HepG2 (cell line): ENCODE data around the gene CAMTA1. TPM values are rescaled to one million over a fixed set of nuclear protein-coding genes. Genes with fewer than 3 reads are reported as not detected.

Experiments used
- ATAC-seq: fragments of 200-7000 bp; cut with Tn5 transposase; 3 replicates; pipeline ENCODE4 v1.9.1; 2020; ENCODE audit warnings: mild to moderate bottlenecking, moderate library complexity
- BruUV-seq: library from RNA; stranded (reverse); fragments of 400-500 nt; replicated peaks from 2 replicates; lab custom pipeline; 2021; lab: Mats Ljungman, UMichigan
- CTCF ChIA-PET: fragments of 300-600 bp; formaldehyde crosslinking; extraction: SDS; loops from one replicate; lab custom pipeline; 2021; ENCODE audit warnings: low total read pairs, inconsistent platforms, low intra/inter-chr PET ratio; lab: Yijun Ruan, JAX
- POLR2A ChIA-PET: fragments of 350-600 bp; sonication (Branson Sonifier 250); formaldehyde crosslinking; loops from one replicate; lab custom pipeline; 2020; ENCODE audit warnings: antibody characterized with exemption, inconsistent platforms; lab: Yijun Ruan, JAX
- DNase-seq: peaks from one replicate; pipeline ENCODE4 v3.0.0-alpha.2; 2015; ENCODE audit warnings: low spot score
- FAIRE-seq: peaks from 3 replicates; lab custom pipeline; 2011; peaks lifted over from hg19 to GRCh38; lab: Jason Lieb, UNC
- H2AFZ ChIP-seq: one replicate; pipeline ENCODE4 v1.6.1; 2011; ENCODE audit warnings: low read length, inconsistent platforms
- H3K27ac ChIP-seq: fragments of 300-600 bp; 3 replicates; pipeline ENCODE4 v1.8.0; 2011; ENCODE audit warnings: mixed run types, mild to moderate bottlenecking, mixed read lengths, low read length, inconsistent platforms; ENCODE audit not compliant: insufficient read depth; ENCODE audit errors: extremely low read length
- H3K27me3 ChIP-seq, 2 experiments: fragments of 200-600 bp in 1 of 2; 2 replicates in 1 of 2; 3 replicates in 1 of 2; pipeline versions ENCODE4 v1.6.0 to v1.8.0; 2011; ENCODE audit warnings: low read length in 2 of 2, mild to moderate bottlenecking in 2 of 2, moderate library complexity in 2 of 2, inconsistent platforms in 1 of 2; ENCODE audit not compliant: insufficient read depth in 2 of 2, control insufficient read depth in 1 of 2
- H3K36me3 ChIP-seq, 2 experiments: fragments of 200-600 bp in 1 of 2; replicated peaks in 1 of 2; 2 replicates in 1 of 2; 3 replicates in 1 of 2; pipeline versions ENCODE4 v1.5.1 to v1.8.0; 2011; ENCODE audit warnings: low read length in 2 of 2, inconsistent platforms in 1 of 2; ENCODE audit not compliant: insufficient read depth in 2 of 2, control insufficient read depth in 1 of 2
- H3K4me1 ChIP-seq: 2 replicates; pipeline ENCODE4 v1.5.1; 2012; ENCODE audit warnings: low read length, inconsistent platforms; ENCODE audit not compliant: insufficient read depth
- H3K4me2 ChIP-seq: 2 replicates; pipeline ENCODE4 v1.6.0; 2011; ENCODE audit warnings: low read depth, low read length, inconsistent platforms
- H3K4me3 ChIP-seq, 3 experiments: fragments of 200-600 bp in 1 of 3; sonication (generic), shearing (Covaris generic) in 1 of 3; replicated peaks in 1 of 3; 2 replicates each; pipeline ENCODE4 v1.5.1; 2011 to 2016; ENCODE audit warnings: low read length in 3 of 3, inconsistent platforms in 2 of 3, low read depth in 2 of 3, mild to moderate bottlenecking in 2 of 3, control low read depth in 1 of 3, mixed read lengths in 1 of 3; ENCODE audit not compliant: insufficient read depth in 1 of 3
- H3K79me2 ChIP-seq: one replicate; pipeline ENCODE4 v1.6.1; 2011; ENCODE audit warnings: low read length, inconsistent platforms; ENCODE audit not compliant: insufficient read depth
- H3K9ac ChIP-seq: 2 replicates; pipeline ENCODE4 v1.6.0; 2011; ENCODE audit warnings: mild to moderate bottlenecking, low read depth, low read length, inconsistent platforms; ENCODE audit not compliant: insufficient read depth
- H3K9me3 ChIP-seq: 2 replicates; pipeline ENCODE4 v1.5.1; 2012; ENCODE audit warnings: mild to moderate bottlenecking, low read length
- H4K20me1 ChIP-seq: 2 replicates; pipeline ENCODE4 v1.6.0; 2011; ENCODE audit warnings: inconsistent platforms, mild to moderate bottlenecking, low read length, moderate library complexity; ENCODE audit not compliant: insufficient read depth
- CEBPB ChIP-seq: IDR thresholded peaks from 2 replicates; pipeline ENCODE4 v1.6.1; 2011; ENCODE audit warnings: low read depth, low read length, improper control_type of control experiment, borderline replicate concordance
- CTCF ChIP-seq: sonication (generic); formaldehyde crosslinking; IDR thresholded peaks from 2 replicates; pipeline ENCODE4 v1.5.0; 2020; ENCODE audit warnings: mild to moderate bottlenecking, missing genetic modification reagents, moderate library complexity
- HMG20B ChIP-seq: conservative IDR thresholded peaks from 2 replicates; pipeline ENCODE4 v1.6.1; 2016; ENCODE audit warnings: missing genetic modification reagents, missing compliant biosample characterization
- KDM1A ChIP-seq: IDR thresholded peaks from 2 replicates; pipeline ENCODE4 v1.6.1; 2016; ENCODE audit warnings: missing compliant biosample characterization
- NAIF1 ChIP-seq: sonication (generic); formaldehyde crosslinking; IDR thresholded peaks from 2 replicates; pipeline ENCODE4 v1.5.0; 2020; ENCODE audit warnings: mild to moderate bottlenecking, missing genetic modification reagents, borderline replicate concordance
- THAP8 ChIP-seq: sonication (generic); formaldehyde crosslinking; IDR thresholded peaks from 2 replicates; pipeline ENCODE4 v1.5.1; 2020; ENCODE audit warnings: missing genetic modification reagents, mild to moderate bottlenecking, borderline replicate concordance
- TOE1 ChIP-seq: sonication (generic); formaldehyde crosslinking; IDR thresholded peaks from 2 replicates; pipeline ENCODE4 v1.4.0; 2020; ENCODE audit warnings: mild to moderate bottlenecking, missing genetic modification reagents
- ZBTB33 ChIP-seq: sonication (generic); formaldehyde crosslinking; IDR thresholded peaks from 2 replicates; pipeline ENCODE4 v1.4.0; 2020; ENCODE audit warnings: missing genetic modification reagents
- ZBTB37 ChIP-seq: sonication (generic); formaldehyde crosslinking; IDR thresholded peaks from 2 replicates; pipeline ENCODE4 v1.4.0; 2020; ENCODE audit warnings: mild to moderate bottlenecking, missing genetic modification reagents
- WGBS: methylation state at CpG from one replicate; pipeline ENCODE4 v1.1.6; 2017; ENCODE audit warnings: low lambda C conversion rate; 5-methylcytosine and 5-hydroxymethylcytosine counted together
- in situ Hi-C: cut with HindIII; loops from 2 replicates; pipeline ENCODE4 v1.10.0; 2017; ENCODE audit warnings: low pct_unique_long_range_greater_than_20kb; ENCODE audit not compliant: extremely low pct_ligation_motif_present
- intact Hi-C: fragments of 100-400 bp; cut with micrococcal nuclease; formaldehyde crosslinking; loops from one replicate; pipeline ENCODE4 v1.10.0; 2022; ENCODE audit not compliant: unreplicated experiment
- polyA plus RNA-seq, 8 experiments: library from polyadenylated mRNA; depleted of rRNA in 3 of 8; stranded (reverse) in 7 of 8; unstranded in 1 of 8; fragments of >200 nt; fragmentation: Illumina TruSeq in 4 of 8; extraction: Trizol in 4 of 8; gene quantifications; 2 replicates each; pipeline versions ENCODE4 v1.2.1 to v1.2.3, GENCODE V29; 2011 to 2016; ENCODE audit warnings: low read depth in 4 of 8, missing spikeins in 1 of 8, mixed read lengths in 1 of 8; ENCODE audit not compliant: insufficient read depth in 1 of 8
- total RNA-seq, 5 experiments: library from RNA; depleted of rRNA; stranded (reverse); fragments of >200 nt; fragmentation: Illumina TruSeq; extraction: Trizol; gene quantifications; 2 replicates each; pipeline ENCODE4 v1.2.3, GENCODE V29; 2016; ENCODE audit warnings: low read depth in 1 of 5

Gene CAMTA1
- total and polyA plus RNA-seq, 2 of the 13 experiments (the other 11 are each of a cell fraction or from before 2014, with no cell fraction given): 25.0 to 36.4 TPM

- 97% methylated on average over 5 of the region's 5 CpGs for WGBS
- ATAC-seq (no peak), FAIRE-seq (no peak)
- BruUV-seq: no TSS peak
- H3K27ac ChIP-seq: no peak overlapping the region
- H3K36me3 ChIP-seq: peaks cover 0 to 8% of the 10 kb centered on the region in 2 experiments; a peak in 4 of 5 replicates
- no peak overlapping the region for H3K4me2 ChIP-seq
- H3K79me2 ChIP-seq: peaks cover 3% of the 10 kb centered on the region
- H3K9ac ChIP-seq: no peak overlapping the region
- H4K20me1 ChIP-seq: no peaks in the 10 kb centered on the region
- no peaks in the 10 kb centered on the region for H3K9me3 ChIP-seq
- POLR2A ChIA-PET: no interaction called here
- in situ Hi-C loops: no loop called here
- H2AFZ ChIP-seq: no peak overlapping the region
- no peaks in the 10 kb centered on the region; a peak in 1 of 5 replicates for H3K27me3 ChIP-seq
- intact Hi-C loops: no loop called here
- H3K4me1 ChIP-seq: no peaks in the 10 kb centered on the region
- TF ChIP-seq ZBTB33 (CRISPR knock-in tag): peak; percentile 36; the same call in 1 of the 2 replicates
- no peak for TF ChIP-seq KDM1A (CRISPR knock-in tag)
- TF ChIP-seq, all 625 proteins: peak for 1
- CTCF ChIA-PET: no interaction called here
- no peak for DNase-seq
- no peak overlapping the region for H3K4me3 ChIP-seq
Observed at GRCh38 chr1:6833804-6834203, 48.5 kb downstream of the CAMTA1 start.

- H3K9me3 ChIP-seq: no peaks in the 10 kb centered on the region
- no peaks in the 10 kb centered on the region for H4K20me1 ChIP-seq
- CTCF ChIA-PET: no interaction called here
- DNase-seq (no peak), ATAC-seq (no peak), FAIRE-seq (no peak)
- POLR2A ChIA-PET: no interaction called here
- intact Hi-C loops (no loop called here), in situ Hi-C loops (no loop called here)
- WGBS: 93% methylated on average over 13 of the region's 13 CpGs
- BruUV-seq: no TSS peak
- H3K27ac ChIP-seq: no peak overlapping the region
- H3K27me3 ChIP-seq: no peaks in the 10 kb centered on the region; a peak in 1 of 5 replicates
- peaks cover 0 to 7% of the 10 kb centered on the region in 2 experiments; a peak in 4 of 5 replicates for H3K36me3 ChIP-seq
- no peak overlapping the region for H3K4me2 ChIP-seq
- H3K9ac ChIP-seq: no peak overlapping the region
- peaks cover 3% of the 10 kb centered on the region for H3K79me2 ChIP-seq
- no peaks in the 10 kb centered on the region for H3K4me1 ChIP-seq
- no peak overlapping the region for H2AFZ ChIP-seq
- no peak overlapping the region for H3K4me3 ChIP-seq
- TF ChIP-seq ZBTB37 (CRISPR knock-in tag): no peak
- TF ChIP-seq ZBTB33 (CRISPR knock-in tag): peak; percentile 90
- no peak for TF ChIP-seq THAP8 (CRISPR knock-in tag)
- TF ChIP-seq CTCF (CRISPR knock-in tag): no peak
- TF ChIP-seq TOE1 (CRISPR knock-in tag): no peak
- TF ChIP-seq NAIF1 (CRISPR knock-in tag): no peak
- no peak for TF ChIP-seq HMG20B (CRISPR knock-in tag)
- TF ChIP-seq CEBPB: peak; percentile 59
Observed at GRCh38 chr1:6834366-6834765, 49.1 kb downstream of the CAMTA1 start.
